Measurements from ENCODE around the gene ITPKC. TPM values are rescaled to one million over a fixed set of nuclear protein-coding genes. Genes with fewer than 3 reads are reported as not detected.

Gene ITPKC
- total and polyA plus RNA-seq, 2 experiments from 2014 or later, result 15.4 to 19.4 TPM

GRCh38 chr19:40690050-40690692, 26.7 kb upstream of the ITPKC start, which contains the start of gene NUMBL:
TSS of gene NUMBL (minus strand) at chr19:40690651. CDS start at chr19:40690483, 168 bp downstream.
- peaks cover 6% of the 10 kb centered on the region for H3K4me1 ChIP-seq (ENCODE audit: low read depth)
- H3K36me3 ChIP-seq, result no peaks in the 10 kb centered on the region
- H3K27me3 ChIP-seq, result no peaks in the 10 kb centered on the region
- no peaks in the 10 kb centered on the region for H3K9me3 ChIP-seq (ENCODE audit: low read depth)
- H3K4me3 ChIP-seq, result peak within 1 kb of the TSS; percentile 78
- H3K27ac ChIP-seq, result no peak within 1 kb of the TSS
- no peak for TF ChIP-seq CTCF (IDR thresholded peaks at IDR 0.05; ENCODE audit: low read depth, low read length)
- DNase-seq (ENCODE audit: low read depth in 1 of 2, low spot score in 1 of 2), result no peak

GRCh38 chr19:40690693-40691420, 26.1 kb upstream of the ITPKC start:
- H3K4me1 ChIP-seq (ENCODE audit: low read depth), result peaks cover 6% of the 10 kb centered on the region
- peak; percentile 94 to 96 for DNase-seq (ENCODE audit: low read depth in 1 of 2, low spot score in 1 of 2)
- H3K4me3 ChIP-seq, result peak overlapping the region; percentile 78
- H3K36me3 ChIP-seq, result no peaks in the 10 kb centered on the region
- no peaks in the 10 kb centered on the region for H3K27me3 ChIP-seq
- H3K9me3 ChIP-seq (ENCODE audit: low read depth), result no peaks in the 10 kb centered on the region
- H3K27ac ChIP-seq, result no peak overlapping the region
- TF ChIP-seq CTCF (IDR thresholded peaks at IDR 0.05; ENCODE audit: low read depth, low read length), result no peak

GRCh38 chr19:40691421-40692211, 25.3 kb upstream of the ITPKC start:
- DNase-seq (ENCODE audit: low read depth in 1 of 2, low spot score in 1 of 2), result no peak
- Histone ChIP-seq H3K27me3 (no peaks in the 10 kb centered on the region), H3K9me3 (ENCODE audit: low read depth) (no peaks in the 10 kb centered on the region), H3K4me1 (ENCODE audit: low read depth) (peaks cover 6% of the 10 kb centered on the region), H3K36me3 (no peaks in the 10 kb centered on the region), H3K27ac (no peak overlapping the region), H3K4me3 (no peak overlapping the region)
- no peak for TF ChIP-seq CTCF (IDR thresholded peaks at IDR 0.05; ENCODE audit: low read depth, low read length)

- Histone ChIP-seq H3K36me3 (no peaks in the 10 kb centered on the region), H3K27me3 (no peaks in the 10 kb centered on the region), H3K4me1 (ENCODE audit: low read depth) (peaks cover 6% of the 10 kb centered on the region), H3K27ac (no peak overlapping the region), H3K9me3 (ENCODE audit: low read depth) (no peaks in the 10 kb centered on the region), H3K4me3 (no peak overlapping the region)
- no peak for TF ChIP-seq CTCF (IDR thresholded peaks at IDR 0.05; ENCODE audit: low read depth, low read length)
- no peak for DNase-seq (ENCODE audit: low read depth in 1 of 2, low spot score in 1 of 2)
Measured at GRCh38 chr19:40692212-40692551, 24.7 kb upstream of the ITPKC start.

- no peaks in the 10 kb centered on the region for H3K36me3 ChIP-seq
- no peak for DNase-seq (ENCODE audit: low read depth in 1 of 2, low spot score in 1 of 2)
- no peak for TF ChIP-seq CTCF (IDR thresholded peaks at IDR 0.05; ENCODE audit: low read depth, low read length)
- H3K27me3 ChIP-seq, result no peaks in the 10 kb centered on the region
- H3K27ac ChIP-seq, result no peak overlapping the region
- H3K4me3 ChIP-seq, result no peak overlapping the region
- no peaks in the 10 kb centered on the region for H3K9me3 ChIP-seq (ENCODE audit: low read depth)
- H3K4me1 ChIP-seq (ENCODE audit: low read depth), result peaks cover 6% of the 10 kb centered on the region
Measured at GRCh38 chr19:40693150-40693788, 23.6 kb upstream of the ITPKC start.

Data from cardiac muscle cell (in vitro differentiated cells and primary cell).